ENCODE data around the gene NYNRIN. TPM values are rescaled to one million over a fixed set of nuclear protein-coding genes. Genes with fewer than 3 reads are reported as not detected.
"Not testable (repeated sequence)": the region's sequence is repeated elsewhere in the genome, so short reads cannot be mapped to it uniquely, and the experiment has no call there.

Gene NYNRIN
- total RNA-seq: 7.3 TPM
- long read RNA-seq, partial matches to known transcripts: 0 of 3 reads
- long read RNA-seq, other reads (novel, unspliced or antisense): 3 of 3 reads

GRCh38 chr14:24398653-24399446 is at the start of gene NYNRIN:
Gene NYNRIN (plus strand): TSS chr14:24399003. CDS start chr14:24399247, 244 bp downstream.
- ATAC-seq (peak; percentile 86), DNase-seq (peak; percentile 81)
- intact Hi-C loops (cut with micrococcal nuclease): no loop called here

DNA sequence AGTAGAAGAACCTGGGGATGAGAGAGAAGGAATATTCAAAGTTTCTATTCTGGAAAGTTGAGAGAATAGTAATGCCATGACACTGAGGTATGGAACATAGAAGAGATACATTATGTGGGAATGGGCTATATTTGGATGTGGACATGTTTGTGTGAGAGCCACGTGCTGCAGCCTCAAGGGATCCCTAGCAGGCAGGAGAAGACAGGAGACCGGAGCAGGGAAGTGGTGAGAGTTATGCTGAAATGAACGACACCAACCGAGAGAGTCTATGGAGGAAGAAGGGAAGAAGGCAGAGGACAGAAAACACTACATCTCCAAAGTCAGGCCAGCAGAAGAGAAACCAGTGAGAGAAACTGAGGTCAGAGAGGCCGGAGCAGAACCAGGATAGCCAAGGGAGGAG is 49.1 kb upstream of the NYNRIN start:
- intact Hi-C loops (cut with micrococcal nuclease): no loop called here
- ATAC-seq: no peak
- no peak for DNase-seq

GRCh38 chr14:24351517-24351916 is 47.3 kb upstream of the NYNRIN start:
- ATAC-seq (peak; percentile 61), DNase-seq (no peak)
- intact Hi-C loops (cut with micrococcal nuclease): no loop called here

- ATAC-seq: no peak
These were observed 45.0 kb upstream of the NYNRIN start for GRCh38 chr14:24353559-24354481.

DNA sequence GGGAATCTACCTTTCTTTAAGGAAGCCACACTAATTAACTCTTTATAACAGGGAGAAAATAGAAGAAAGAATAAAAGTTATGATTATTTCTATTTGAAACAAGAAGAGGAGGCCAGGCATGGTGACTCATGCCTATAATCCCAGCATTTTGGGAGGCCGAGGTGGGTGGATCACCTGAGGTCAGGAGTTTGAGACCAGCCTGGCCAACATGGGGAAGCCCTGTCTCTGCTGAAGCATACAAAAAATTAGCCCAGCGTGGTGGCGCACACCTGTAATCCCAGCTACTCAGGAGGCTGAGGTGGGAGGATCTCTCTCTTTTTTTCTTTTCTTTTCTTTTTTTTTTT is 44.3 kb upstream of the NYNRIN start:
- ATAC-seq; DNase-seq; intact Hi-C loops (cut with micrococcal nuclease): not testable (repeated sequence)

More at GRCh38 chr14:24353559-24354481, 45.0 kb upstream of the NYNRIN start:
- no peak for DNase-seq
- intact Hi-C loops (cut with micrococcal nuclease): no loop called here

GRCh38 chr14:24355009-24355408 is 43.8 kb upstream of the NYNRIN start:
- intact Hi-C loops (cut with micrococcal nuclease): no loop called here
- ATAC-seq (no peak), DNase-seq (no peak)

DNA sequence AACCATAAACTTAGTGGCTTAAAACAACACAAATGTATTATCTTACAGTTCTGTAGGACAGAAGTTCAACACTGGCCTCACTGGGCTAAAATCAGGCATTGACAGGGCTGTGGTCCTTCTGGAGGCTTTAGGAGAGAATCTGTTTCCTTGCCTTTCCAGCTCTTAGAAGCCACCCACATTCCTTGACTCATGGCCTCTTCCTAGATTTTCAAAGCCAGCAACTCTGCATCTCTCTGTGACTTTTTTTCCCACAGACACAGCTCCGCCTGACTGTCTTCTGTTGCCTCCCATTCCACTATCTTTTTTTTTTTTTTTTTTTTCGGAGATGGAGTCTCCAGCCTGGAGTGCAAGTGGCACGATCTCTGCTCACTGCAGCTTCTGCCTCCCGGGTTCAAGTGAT is 42.6 kb upstream of the NYNRIN start:
- intact Hi-C loops (cut with micrococcal nuclease): no loop called here
- no peak for DNase-seq
- ATAC-seq: no peak

DNA sequence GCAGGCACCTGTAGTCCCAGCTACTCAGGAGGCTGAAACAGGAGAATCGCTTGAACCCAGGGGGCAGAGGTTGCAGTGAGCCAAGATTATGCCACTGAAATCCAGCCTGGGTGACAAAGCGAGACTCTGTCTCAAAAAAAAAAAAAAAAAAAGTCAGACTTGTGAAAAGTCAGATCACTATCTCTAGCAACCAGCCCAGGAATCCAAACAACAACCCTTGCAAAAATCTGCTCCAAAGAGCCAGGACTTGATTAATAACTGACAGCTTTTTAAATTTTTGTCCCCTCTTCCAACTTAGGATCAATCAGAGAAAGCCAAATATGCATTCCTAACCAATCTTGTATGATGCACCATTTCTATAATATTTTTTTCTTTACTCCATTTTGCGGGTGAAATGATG is 38.5 kb upstream of the NYNRIN start:
- intact Hi-C loops (cut with micrococcal nuclease): no loop called here
- ATAC-seq: no peak
- no peak for DNase-seq

DNA sequence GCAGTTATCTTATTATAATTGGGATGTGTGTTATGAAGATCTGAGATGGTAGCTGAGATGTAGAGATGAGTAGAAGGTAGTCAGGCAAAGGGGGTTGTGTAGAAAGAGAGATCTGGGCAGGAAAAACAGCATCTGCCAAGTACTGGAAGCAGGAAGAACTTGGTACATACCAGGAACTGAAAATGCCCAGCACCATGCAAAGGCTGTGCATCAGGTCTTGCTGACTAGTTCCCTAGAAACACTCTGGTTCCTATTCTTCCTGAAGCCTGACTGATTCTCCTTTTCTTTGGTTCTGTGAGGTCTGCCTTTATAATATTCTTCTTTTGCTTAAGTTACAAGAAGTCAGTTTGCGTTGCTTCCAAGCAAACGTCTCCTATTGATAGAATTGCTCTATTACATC is 37.5 kb upstream of the NYNRIN start:
- ATAC-seq (no peak), DNase-seq (no peak)
- intact Hi-C loops (cut with micrococcal nuclease): no loop called here

- ATAC-seq: no peak
- no peak for DNase-seq
- intact Hi-C loops (cut with micrococcal nuclease): no loop called here
These were observed 36.4 kb upstream of the NYNRIN start for GRCh38 chr14:24362241-24362960.

- ATAC-seq (no peak), DNase-seq (no peak)
- intact Hi-C loops (cut with micrococcal nuclease): no loop called here
These were observed 35.4 kb upstream of the NYNRIN start for GRCh38 chr14:24363401-24363800.

DNA sequence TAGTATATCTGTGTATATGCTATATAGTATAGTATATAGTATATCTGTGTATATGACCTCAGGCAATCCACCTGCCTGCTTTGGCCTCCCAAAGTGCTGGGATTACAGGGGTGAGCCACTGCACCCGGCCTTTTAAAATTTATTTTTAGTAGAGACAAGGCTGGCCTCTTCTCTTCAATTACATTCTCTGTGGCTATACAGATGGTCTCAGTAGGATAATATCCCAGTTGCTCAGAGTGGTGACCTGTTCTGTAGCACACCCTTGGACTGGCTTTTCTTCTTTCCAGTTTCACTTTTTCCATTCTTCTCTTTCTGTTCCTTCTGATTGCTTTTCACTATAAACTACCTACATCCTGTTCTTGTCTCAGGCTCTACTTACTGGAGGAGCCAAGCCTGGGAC is 34.0 kb upstream of the NYNRIN start:
- ATAC-seq: no peak
- intact Hi-C loops (cut with micrococcal nuclease): no loop called here
- no peak for DNase-seq

DNA sequence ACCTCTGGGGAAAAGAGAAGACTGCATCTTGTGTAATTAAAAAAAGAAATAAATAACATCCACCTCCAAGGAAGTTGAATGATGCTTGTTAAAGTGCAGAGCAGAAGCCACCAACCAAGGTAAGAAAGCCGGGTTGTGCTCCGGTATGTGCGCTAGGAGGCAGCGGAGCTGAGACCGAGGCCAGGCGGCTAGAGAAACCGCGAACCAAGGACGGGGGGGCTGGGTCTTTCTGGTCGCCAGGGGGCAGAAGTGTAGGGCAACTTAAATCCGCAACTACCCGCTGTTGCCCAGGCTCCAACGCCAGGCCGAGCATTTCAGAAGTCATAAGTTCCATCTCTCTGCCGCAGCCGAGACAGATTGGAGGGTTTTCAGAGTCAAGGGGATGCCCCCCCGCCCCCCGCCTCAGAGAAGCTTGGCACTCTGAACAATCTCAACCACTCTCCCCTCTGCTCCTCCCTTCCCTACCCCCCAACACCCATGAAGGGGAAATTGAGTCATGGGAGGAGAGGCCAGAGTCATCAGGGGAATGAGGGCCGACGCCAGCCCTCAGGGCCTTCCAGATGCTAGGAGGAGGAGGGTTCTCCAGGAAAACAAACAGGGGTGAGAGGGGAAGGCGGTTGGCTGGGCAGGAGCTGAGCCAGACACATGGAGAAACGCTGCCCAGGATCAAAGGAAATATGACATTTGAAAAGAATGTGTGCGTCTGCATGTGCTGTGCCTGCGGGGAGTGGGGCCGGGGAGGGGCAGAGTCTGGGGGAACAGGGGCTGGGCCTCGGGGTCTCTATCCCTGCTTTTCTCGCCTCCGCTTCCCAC is 33.0 kb upstream of the NYNRIN start:
- ATAC-seq: peak; percentile 51
- peak; percentile 87 for DNase-seq
- intact Hi-C loops (cut with micrococcal nuclease): no loop called here

GRCh38 chr14:24366413-24366720 is 32.4 kb upstream of the NYNRIN start:
- ATAC-seq (no peak), DNase-seq (no peak)
- intact Hi-C loops (cut with micrococcal nuclease): no loop called here

DNA sequence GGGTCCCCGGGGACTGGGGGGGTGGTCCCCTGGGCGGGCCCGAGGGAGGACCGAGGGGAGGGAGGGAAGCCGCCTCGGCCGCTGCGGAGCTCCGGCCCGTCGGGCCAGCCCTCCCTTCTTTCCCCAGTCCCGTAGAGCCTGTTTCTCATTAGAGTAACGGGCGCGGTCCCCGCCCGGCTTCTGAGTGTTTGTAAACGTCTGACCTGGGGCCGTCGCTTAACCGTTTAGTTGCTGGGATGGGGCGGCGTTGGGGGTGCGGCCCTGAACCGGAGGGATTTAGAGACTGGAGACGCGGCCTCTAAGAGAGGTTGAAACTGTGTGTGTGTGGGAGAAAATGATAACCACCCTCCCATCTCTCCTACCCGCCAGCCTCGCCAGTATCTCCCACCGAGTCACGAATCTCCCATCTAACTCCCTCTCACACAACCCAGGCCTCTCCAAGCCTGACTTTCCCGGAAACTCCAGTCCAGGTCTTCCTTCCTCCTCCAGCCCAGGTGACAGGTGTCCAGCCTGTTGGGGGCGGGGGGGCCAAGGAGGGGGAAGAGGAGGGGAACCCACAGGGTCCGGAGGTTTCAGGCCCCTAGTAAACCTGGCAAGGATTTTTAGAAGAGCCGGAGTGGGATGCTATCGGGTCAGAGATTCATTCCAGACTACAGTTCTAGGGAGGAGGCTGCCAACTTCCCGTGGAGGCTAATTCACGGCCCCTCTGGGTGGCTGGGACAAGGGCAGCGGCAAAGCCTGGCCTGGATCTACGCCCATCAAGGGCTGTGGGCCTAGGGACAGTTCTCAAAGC is 31.9 kb upstream of the NYNRIN start:
- intact Hi-C loops (cut with micrococcal nuclease): no loop called here
- ATAC-seq: peak; percentile 82

GRCh38 chr14:24367514-24368211 is 31.1 kb upstream of the NYNRIN start, which contains the start of gene NFATC4:
Gene NFATC4 (plus strand): TSS chr14:24368184. CDS start chr14:24368341, 157 bp downstream.
- DNase-seq (peak; percentile 77), ATAC-seq (peak; percentile 59)
- intact Hi-C loops (cut with micrococcal nuclease): no loop called here

More for the DNA sequence above, 31.9 kb upstream of the NYNRIN start:
- DNase-seq: peak; percentile 93

GRCh38 chr14:24368212-24368561 is 30.6 kb upstream of the NYNRIN start:
- DNase-seq (no peak), ATAC-seq (no peak)
- intact Hi-C loops (cut with micrococcal nuclease): no loop called here

All from left ventricle myocardium superior (tissue), 1 donor.